ENCODE data around the gene GJC2.

The GJC2 gene

GRCh38 chr1:228146417-228147150 is 3.1 kb upstream of the GJC2 start:
- FAIRE-seq: no peak

GRCh38 chr1:228147151-228147693 is 2.5 kb upstream of the GJC2 start:
- FAIRE-seq: no peak

- no peak for FAIRE-seq
Observed at GRCh38 chr1:228147768-228148167, 2.0 kb upstream of the GJC2 start.

DNA sequence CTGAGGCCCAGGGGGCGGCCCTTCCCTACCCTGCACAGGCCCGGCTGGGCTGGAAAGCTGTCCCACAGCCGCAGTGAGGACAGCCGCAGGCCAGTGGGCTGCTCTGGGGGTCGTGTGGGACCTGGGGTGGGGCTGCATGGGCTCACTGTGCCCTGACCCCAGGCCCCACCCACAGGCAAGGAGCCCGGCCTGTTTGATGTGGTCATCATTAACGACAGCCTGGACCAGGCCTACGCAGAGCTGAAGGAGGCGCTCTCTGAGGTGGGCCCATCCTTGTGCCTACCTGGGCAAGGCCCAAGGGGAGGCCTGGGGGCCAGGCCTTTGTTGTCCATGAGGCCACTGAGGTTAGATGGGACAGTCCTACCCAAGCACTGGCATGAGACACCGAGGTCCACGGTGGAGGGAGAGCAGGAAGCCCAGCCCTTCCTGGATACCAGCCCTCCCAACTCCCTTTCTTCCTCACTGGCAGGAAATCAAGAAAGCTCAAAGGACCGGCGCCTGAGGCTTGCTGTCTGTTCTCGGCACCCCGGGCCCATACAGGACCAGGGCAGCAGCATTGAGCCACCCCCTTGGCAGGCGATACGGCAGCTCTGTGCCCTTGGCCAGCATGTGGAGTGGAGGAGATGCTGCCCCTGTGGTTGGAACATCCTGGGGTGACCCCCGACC is 1.4 kb upstream of the GJC2 start:
- no peak for FAIRE-seq

- FAIRE-seq: no peak
Observed at GRCh38 chr1:228148935-228149405, 760 bp upstream of the GJC2 start.

- no peak for FAIRE-seq
Observed at GRCh38 chr1:228150120-228150460, 360 bp downstream of the GJC2 start.

GRCh38 chr1:228150461-228151179 is 890 bp downstream of the GJC2 start:
- FAIRE-seq: no peak

DNA sequence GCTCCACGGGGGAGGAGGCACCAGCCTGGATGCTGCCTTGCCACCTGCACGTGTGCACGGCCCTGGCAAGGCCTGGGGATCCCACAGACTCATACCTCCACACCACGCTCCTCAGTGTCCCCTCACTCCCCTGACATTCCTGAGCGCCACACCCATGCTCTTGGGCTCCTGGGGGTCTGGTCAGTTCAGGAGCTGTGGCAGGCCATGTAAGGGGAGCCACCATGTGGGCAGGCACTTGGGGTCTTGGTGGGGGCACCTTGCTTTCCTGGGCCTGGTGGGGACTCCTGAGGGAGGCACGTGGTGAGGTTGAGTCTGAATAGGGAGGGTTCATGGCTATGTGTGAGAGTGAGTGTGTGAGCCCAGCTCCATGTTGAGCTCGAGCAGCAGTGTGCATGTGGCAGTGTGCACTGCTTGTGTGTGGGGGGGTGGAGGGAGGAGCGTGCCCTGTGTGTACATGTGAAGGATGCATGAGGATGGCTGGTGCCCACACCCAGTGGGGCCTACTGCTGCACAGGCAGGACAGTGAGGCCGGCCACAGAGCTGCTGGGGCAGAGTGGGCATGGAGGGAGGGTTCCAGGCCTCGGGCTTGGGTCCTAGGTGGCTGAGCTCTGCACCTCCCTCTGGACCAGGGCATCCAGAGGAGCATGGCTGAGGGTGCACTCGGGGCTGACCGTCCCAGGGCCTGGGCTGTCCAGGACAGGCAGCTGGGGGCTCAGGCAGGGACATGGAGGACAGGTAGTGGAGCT is 1.6 kb downstream of the GJC2 start:
- no peak for FAIRE-seq

DNA sequence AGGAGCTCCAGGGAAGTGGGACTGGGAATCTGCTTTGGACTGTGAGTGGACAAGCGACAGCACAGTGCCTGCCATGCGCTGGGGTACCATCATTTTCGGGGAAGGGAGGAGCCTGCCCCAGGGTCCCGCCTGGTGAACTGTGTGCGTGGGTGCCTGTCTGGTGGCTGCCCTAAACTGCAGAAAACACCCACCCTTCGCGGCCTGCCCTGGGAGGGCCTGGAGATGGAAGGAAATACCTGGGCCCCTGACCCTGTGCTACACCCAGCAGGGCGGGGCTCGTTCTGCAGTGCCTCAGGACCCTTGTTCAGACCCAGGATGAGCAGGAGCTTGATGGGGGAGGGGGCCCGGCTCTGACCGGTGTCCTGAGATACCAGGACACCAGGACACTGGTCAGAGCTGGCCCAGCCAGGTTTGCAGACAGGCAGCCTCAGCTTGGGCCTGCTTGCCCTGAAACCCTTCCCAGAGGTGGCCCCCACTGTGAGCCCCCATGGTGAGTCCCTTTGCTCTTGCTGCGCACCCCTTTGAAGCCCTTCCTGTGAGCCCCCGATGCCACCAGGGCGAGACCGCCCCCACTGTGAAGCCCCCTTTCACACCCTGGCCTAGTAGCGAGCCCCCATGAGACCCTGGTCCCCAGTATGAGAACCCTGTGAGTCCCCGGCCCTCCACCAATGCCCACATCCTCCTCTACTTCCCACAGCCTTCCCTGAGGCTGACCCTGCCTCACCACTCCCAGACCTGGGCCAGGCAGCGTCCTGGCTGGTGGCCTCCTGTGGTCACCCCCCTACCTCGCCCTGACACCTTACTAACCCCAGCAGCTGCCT is 2.6 kb downstream of the GJC2 start:
- FAIRE-seq: no peak

GRCh38 chr1:228152918-228153258 is 3.2 kb downstream of the GJC2 start:
- no peak for FAIRE-seq

- FAIRE-seq: no peak
Observed at GRCh38 chr1:228154021-228154669, 4.4 kb downstream of the GJC2 start.

GRCh38 chr1:228154670-228155571 is 5.2 kb downstream of the GJC2 start:
- no peak for FAIRE-seq

DNA sequence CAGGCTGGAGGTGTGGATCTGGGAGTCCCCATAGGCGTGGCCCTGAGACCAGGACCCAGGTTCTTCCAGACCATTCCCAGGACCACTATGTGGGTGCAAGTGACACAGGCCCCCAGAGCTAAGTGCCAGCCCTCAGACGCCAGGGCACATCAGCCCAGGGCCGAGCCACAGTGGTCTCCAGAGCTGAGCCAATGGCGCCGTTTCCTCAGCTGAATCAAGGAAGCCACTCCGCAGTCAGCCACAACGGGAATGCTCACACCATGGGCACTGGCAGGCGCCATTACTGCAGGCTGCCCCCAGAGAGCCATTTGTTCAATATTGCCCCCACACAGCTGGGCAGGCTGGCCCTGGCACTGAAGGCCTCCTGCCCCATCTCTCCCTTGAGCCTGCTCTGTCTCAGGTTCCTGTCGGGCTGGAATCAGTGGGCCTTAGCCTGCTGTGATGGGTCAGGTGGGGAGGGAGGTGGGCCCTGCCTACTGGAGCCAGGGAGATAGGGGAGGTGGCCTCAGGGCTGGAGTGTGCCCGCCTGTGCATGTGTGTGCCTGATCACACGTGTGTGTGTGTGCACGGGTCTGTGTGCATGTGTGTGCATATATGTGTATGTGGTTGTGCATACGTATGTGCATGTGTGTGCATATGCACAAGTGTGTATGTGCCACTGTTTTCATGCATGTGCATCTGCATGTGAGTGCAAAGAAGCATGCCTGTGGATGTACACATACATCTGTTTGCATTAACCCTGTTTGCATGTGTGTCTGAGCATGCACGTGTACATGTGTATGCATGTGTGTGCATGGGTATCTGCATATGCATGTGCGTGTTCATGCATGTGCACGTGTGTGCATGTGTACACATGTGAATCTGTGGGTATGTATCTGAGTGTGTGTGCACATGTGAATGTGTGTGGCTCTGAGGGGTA is 6.1 kb downstream of the GJC2 start:
- FAIRE-seq: no peak

DNA sequence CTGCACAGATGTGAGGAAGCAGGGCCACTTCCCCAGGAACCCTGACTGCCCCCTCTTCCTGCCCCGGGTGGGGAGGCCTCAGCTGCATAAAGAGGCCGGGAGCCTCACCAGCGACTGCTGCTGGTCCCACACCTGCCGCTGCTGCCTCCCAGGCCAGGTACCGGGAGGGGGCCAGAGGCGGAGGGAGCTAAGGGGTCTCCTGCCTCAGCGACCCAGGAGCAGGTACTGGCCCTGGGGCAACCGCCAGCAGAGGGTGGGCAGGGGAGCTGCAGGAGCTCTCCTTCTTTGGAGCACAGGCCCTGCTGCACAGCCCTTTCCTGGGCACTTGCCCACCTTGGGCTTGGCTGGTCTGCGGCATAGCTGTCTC is 6.8 kb downstream of the GJC2 start:
- FAIRE-seq: no peak

GRCh38 chr1:228156941-228157728 is 7.4 kb downstream of the GJC2 start:
- no peak for FAIRE-seq

GRCh38 chr1:228157729-228158126 is 8.0 kb downstream of the GJC2 start:
- FAIRE-seq: no peak

DNA sequence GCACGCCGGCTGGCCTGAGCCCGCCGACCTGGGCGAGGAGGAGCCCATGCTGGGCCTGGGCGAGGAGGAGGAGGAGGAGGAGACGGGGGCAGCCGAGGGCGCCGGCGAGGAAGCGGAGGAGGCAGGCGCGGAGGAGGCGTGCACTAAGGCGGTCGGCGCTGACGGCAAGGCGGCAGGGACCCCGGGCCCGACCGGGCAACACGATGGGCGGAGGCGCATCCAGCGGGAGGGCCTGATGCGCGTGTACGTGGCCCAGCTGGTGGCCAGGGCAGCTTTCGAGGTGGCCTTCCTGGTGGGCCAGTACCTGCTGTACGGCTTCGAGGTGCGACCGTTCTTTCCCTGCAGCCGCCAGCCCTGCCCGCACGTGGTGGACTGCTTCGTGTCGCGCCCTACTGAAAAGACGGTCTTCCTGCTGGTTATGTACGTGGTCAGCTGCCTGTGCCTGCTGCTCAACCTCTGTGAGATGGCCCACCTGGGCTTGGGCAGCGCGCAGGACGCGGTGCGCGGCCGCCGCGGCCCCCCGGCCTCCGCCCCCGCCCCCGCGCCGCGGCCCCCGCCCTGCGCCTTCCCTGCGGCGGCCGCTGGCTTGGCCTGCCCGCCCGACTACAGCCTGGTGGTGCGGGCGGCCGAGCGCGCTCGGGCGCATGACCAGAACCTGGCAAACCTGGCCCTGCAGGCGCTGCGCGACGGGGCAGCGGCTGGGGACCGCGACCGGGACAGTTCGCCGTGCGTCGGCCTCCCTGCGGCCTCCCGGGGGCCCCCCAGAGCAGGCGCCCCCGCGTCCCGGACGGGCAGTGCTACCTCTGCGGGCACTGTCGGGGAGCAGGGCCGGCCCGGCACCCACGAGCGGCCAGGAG is 8.6 kb downstream of the GJC2 start:
- no peak for FAIRE-seq
